Measurements from ENCODE around the gene PDCD2L. TPM values are rescaled to one million over a fixed set of nuclear protein-coding genes. Genes with fewer than 3 reads are reported as not detected.

The PDCD2L gene
- total RNA-seq, 1 experiment from 2014 or later, result 43.4 TPM

- TF ChIP-seq, protein P1, sequence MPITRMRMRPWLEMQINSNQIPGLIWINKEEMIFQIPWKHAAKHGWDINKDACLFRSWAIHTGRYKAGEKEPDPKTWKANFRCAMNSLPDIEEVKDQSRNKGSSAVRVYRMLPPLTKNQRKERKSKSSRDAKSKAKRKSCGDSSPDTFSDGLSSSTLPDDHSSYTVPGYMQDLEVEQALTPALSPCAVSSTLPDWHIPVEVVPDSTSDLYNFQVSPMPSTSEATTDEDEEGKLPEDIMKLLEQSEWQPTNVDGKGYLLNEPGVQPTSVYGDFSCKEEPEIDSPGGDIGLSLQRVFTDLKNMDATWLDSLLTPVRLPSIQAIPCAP (CRISPR knock-in tag; IDR thresholded peaks at IDR 0.05), result no peak
- TF ChIP-seq, protein P2, sequence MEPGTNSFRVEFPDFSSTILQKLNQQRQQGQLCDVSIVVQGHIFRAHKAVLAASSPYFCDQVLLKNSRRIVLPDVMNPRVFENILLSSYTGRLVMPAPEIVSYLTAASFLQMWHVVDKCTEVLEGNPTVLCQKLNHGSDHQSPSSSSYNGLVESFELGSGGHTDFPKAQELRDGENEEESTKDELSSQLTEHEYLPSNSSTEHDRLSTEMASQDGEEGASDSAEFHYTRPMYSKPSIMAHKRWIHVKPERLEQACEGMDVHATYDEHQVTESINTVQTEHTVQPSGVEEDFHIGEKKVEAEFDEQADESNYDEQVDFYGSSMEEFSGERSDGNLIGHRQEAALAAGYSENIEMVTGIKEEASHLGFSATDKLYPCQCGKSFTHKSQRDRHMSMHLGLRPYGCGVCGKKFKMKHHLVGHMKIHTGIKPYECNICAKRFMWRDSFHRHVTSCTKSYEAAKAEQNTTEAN (CRISPR knock-in tag; IDR thresholded peaks at IDR 0.05), result no peak
- no peak for TF ChIP-seq AR (CRISPR knock-in tag; IDR thresholded peaks at IDR 0.05)
- no peak for TF ChIP-seq ETV6 (CRISPR knock-in tag; IDR thresholded peaks at IDR 0.05)
- Mint-ChIP-seq H3K4me3 (no peak overlapping the region), H3K27me3 (ENCODE audit: low read depth) (no peaks in the 10 kb centered on the region; the same call in 1 of the 2 replicates), H3K4me1 (no peaks in the 10 kb centered on the region), H3K36me3 (peaks cover 33% of the 10 kb centered on the region), H3K27ac (peak overlapping the region; percentile 71; the same call in 1 of the 2 replicates), H3K9me3 (no peaks in the 10 kb centered on the region)
- DNase-seq (ENCODE audit: low spot score) (no peak), ATAC-seq (no peak)
- POLR2A ChIA-PET, result no interaction called here
- CTCF ChIA-PET, result no interaction called here
These were observed 2.1 kb upstream of the PDCD2L start for GRCh38 chr19:34402074-34402600.

GRCh38 chr19:34403784-34404108 lies 453 bp upstream of the PDCD2L start:
- peak overlapping the region; percentile 83 for H3K4me3 Mint-ChIP-seq
- ChIA-PET POLR2A (no interaction called here), CTCF (interaction anchor here (0.6 to 0.7 kb wide), 2 partner anchors 26 to 999 kb away, joined by 3 read pairs; no protein-coding TSS in a partner anchor)
- DNase-seq (ENCODE audit: low spot score) (no peak), ATAC-seq (no peak)
- peaks cover 24% of the 10 kb centered on the region for H3K36me3 Mint-ChIP-seq
- TF ChIP-seq JUN (CRISPR knock-in tag; IDR thresholded peaks at IDR 0.05) (no peak), ZNF263 (CRISPR knock-in tag; IDR thresholded peaks at IDR 0.05; ENCODE audit: low read depth) (no peak), TCF7 (CRISPR knock-in tag; IDR thresholded peaks at IDR 0.05; ENCODE audit: low read depth) (no peak), NR1H2 (CRISPR knock-in tag; IDR thresholded peaks at IDR 0.05) (no peak), ZNF219 (CRISPR knock-in tag; IDR thresholded peaks at IDR 0.05; ENCODE audit: borderline replicate concordance) (no peak), ZNF121 (CRISPR knock-in tag; IDR thresholded peaks at IDR 0.05) (no peak)
- TF ChIP-seq, protein P3, sequence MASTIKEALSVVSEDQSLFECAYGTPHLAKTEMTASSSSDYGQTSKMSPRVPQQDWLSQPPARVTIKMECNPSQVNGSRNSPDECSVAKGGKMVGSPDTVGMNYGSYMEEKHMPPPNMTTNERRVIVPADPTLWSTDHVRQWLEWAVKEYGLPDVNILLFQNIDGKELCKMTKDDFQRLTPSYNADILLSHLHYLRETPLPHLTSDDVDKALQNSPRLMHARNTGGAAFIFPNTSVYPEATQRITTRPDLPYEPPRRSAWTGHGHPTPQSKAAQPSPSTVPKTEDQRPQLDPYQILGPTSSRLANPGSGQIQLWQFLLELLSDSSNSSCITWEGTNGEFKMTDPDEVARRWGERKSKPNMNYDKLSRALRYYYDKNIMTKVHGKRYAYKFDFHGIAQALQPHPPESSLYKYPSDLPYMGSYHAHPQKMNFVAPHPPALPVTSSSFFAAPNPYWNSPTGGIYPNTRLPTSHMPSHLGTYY (CRISPR knock-in tag; IDR thresholded peaks at IDR 0.05), result no peak
- no peaks in the 10 kb centered on the region; the same call in 1 of the 2 replicates for H3K27me3 Mint-ChIP-seq (ENCODE audit: low read depth)
- H3K9me3 Mint-ChIP-seq, result no peaks in the 10 kb centered on the region
- no peak overlapping the region for H3K27ac Mint-ChIP-seq
- H3K4me1 Mint-ChIP-seq, result no peaks in the 10 kb centered on the region

GRCh38 chr19:34405892-34406660 lies 1.9 kb downstream of the PDCD2L start:
- Mint-ChIP-seq H3K27me3 (ENCODE audit: low read depth) (no peaks in the 10 kb centered on the region; the same call in 1 of the 2 replicates), H3K4me1 (no peaks in the 10 kb centered on the region), H3K9me3 (peaks cover 4% of the 10 kb centered on the region; the same call in 1 of the 2 replicates), H3K27ac (no peak overlapping the region), H3K4me3 (no peak overlapping the region), H3K36me3 (peaks cover 15% of the 10 kb centered on the region)
- DNase-seq (ENCODE audit: low spot score) (no peak), ATAC-seq (no peak)
- CTCF ChIA-PET, result no interaction called here
- POLR2A ChIA-PET, result interaction anchor here (0.7 kb wide), 1 partner anchor 12 kb away, joined by 3 read pairs; no protein-coding TSS in a partner anchor
- TF ChIP-seq, protein P4, sequence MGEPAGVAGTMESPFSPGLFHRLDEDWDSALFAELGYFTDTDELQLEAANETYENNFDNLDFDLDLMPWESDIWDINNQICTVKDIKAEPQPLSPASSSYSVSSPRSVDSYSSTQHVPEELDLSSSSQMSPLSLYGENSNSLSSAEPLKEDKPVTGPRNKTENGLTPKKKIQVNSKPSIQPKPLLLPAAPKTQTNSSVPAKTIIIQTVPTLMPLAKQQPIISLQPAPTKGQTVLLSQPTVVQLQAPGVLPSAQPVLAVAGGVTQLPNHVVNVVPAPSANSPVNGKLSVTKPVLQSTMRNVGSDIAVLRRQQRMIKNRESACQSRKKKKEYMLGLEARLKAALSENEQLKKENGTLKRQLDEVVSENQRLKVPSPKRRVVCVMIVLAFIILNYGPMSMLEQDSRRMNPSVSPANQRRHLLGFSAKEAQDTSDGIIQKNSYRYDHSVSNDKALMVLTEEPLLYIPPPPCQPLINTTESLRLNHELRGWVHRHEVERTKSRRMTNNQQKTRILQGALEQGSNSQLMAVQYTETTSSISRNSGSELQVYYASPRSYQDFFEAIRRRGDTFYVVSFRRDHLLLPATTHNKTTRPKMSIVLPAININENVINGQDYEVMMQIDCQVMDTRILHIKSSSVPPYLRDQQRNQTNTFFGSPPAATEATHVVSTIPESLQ (CRISPR knock-in tag; IDR thresholded peaks at IDR 0.05), result no peak
- TF ChIP-seq TEAD1 (CRISPR knock-in tag; IDR thresholded peaks at IDR 0.05) (no peak), AFF4 (CRISPR knock-in tag; IDR thresholded peaks at IDR 0.05; ENCODE audit: borderline replicate concordance) (no peak), CREB1 (CRISPR knock-in tag; IDR thresholded peaks at IDR 0.05) (no peak), NR1H2 (CRISPR knock-in tag; IDR thresholded peaks at IDR 0.05) (no peak), NFE2L1 (CRISPR knock-in tag; IDR thresholded peaks at IDR 0.05) (no peak)

Measured in WTC11 (cell line).